ENCODE measurements around the gene TRDMT1.

TRDMT1 gene

GRCh38 chr10:17200912-17201793, at the start of gene TRDMT1:
Gene TRDMT1, minus strand, starts transcription at chr10:17201672. Its CDS starts 38 bp downstream, at chr10:17201634.
- DNase-seq, result peak; percentile 84

GRCh38 chr10:17250736-17251135, 49.3 kb upstream of the TRDMT1 start:
- no peak for DNase-seq

GRCh38 chr10:17249820-17250219, 48.3 kb upstream of the TRDMT1 start:
- no peak for DNase-seq

GRCh38 chr10:17248964-17249363, 47.5 kb upstream of the TRDMT1 start:
- DNase-seq, result no peak

DNA sequence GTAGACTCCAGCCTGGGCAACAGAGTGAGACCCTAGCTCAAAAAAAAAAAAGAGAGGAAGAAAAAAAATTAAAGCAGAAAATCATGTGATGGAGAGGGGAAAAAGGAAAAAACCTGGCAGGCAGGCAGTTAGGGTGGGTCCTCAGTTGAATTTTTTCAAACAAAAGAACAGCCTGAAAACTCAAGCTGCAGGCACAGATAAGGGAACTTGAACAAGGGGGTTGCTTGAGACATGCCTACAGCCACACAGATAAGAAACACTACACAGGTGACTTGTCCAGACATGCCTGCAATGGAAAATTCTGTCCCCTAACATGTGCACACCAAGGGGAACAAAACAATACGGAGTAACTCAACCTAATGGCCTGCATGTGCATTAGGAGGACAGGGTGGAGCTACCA, 45.7 kb upstream of the TRDMT1 start:
- no peak for DNase-seq

DNA sequence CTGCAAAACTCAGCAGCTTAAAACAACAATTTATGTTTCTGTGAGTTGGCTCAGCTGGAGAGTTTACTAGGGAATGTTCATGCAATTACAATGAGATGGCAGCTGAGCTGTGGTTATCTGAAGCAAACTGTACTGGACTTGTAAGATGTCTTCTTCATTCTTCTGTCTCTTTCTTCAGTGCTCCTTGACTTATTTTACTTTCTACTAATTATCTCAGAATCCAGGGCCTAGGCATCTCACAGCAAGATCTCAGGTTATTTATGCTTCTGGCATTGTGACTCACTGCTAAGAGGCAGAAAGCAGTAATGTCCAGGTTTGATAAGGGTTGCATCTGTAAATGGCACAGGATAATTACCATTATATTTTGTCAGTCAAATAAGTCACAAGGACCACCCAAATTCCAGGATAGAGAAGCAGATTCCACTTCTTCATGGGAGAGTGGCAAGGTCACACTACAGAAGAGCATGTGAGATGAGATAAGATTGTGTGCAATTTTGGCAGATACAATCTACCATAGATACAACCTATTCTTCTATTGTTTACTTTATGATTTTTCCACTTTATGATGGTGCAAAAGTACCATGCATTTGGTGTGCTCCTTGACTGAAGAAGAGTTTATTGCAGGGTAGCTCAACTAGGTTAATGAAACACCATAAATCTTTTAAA, 43.4 kb upstream of the TRDMT1 start:
- no peak for DNase-seq

DNA sequence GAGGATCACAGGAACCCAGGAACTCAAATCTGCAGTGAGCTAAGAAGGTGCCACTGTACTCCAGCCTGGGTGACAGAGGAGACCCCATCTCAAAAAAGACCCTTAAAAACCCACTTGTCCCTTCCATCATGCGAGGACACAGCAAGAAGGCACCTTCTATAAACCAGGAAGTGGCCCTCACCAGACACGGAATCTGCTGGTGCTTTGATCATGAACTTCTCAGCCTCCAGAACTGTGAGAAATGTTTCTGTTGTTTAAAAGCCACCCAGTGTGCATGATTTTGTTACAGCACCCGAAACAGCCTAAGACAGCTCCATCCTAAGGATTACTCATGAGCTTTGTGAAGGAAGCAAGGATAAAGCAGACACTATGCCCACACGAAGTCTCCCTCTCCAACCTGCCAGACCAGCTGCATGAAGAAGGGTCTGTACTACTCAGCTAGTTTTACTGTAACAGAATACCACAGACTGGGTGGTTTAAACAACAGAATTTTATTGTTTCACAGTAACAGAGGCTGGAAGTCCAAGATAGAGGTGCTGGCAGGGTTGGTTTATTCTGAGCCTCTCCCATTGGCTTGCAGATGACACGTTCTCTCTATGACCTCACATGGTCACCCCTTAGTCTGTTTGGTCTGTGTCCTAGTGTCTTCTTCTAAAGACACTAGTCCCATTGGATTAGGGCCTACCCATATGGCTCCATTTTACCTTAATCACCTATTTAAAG, 40.3 kb upstream of the TRDMT1 start:
- no peak for DNase-seq

DNA sequence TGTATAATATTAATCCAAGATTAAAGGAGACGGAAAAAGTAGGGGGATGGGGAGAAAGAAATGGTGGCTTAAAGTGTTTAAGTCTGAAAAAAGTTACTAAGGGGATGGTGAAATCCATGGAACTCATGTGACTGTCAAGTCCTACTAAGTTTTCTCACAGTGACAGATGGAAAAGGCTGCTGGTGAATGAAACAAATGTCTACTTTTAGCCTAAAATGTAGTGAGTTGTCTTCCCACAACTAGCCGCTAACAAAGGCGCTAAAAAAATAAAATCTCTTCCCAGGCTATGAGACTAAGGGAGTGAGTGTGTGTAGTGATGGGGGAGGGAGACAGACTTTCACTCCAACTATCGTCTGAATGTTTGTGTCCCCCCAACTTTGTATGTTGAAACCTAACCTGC, 39.1 kb upstream of the TRDMT1 start:
- no peak for DNase-seq

DNA sequence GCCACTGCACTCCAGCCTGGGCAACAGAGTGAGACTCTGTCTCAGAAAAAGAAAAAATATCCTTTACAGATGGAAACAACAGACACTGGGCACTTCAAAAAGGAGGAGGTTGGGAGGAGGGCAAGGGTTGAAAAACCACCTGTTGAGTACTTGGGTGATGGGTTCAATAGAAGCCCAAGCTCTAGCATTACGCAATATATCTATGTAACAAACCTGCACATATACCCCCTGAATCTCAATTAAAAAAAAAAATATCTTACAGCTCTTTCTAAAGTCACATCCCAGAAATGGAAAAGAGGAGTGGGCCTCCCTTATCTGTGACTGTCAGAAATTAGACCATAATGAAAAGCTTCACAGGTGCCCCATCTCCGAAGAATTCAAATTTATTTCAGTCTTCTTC, 38.6 kb upstream of the TRDMT1 start:
- DNase-seq, result no peak

DNA sequence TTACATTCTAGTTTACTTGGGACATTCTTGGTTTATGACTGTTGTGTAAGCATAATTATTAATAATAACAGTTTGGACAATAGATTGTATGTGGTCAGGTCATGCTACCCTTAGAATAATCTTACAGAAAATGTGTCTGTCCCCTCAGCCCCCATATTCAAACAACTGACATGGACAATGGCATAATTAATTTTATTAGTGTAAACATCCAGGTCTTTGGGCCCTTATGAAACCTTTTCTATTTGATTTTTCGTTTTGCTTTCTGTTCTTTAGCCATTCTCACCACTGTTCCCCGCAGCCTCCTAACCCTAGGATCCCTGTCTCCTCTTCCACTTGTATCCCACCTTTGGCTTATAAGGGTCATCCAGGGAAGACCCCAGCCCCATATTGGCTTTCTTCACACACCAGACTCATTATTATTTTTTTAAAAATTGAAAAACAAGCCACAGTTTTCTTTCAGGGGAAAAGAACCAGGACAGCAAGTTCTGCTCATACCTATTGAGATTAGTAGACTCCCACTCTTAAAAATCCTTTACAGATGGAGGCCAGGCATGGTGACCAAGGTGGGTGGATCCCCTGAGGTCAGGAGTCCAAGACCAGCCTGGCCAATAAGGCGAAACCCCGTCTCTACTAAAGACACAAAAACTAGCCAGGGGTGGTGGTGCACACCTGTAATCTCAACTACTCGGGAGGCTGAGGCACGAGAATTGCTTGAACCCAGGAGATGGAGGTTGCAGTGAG, 38.0 kb upstream of the TRDMT1 start:
- no peak for DNase-seq

DNA sequence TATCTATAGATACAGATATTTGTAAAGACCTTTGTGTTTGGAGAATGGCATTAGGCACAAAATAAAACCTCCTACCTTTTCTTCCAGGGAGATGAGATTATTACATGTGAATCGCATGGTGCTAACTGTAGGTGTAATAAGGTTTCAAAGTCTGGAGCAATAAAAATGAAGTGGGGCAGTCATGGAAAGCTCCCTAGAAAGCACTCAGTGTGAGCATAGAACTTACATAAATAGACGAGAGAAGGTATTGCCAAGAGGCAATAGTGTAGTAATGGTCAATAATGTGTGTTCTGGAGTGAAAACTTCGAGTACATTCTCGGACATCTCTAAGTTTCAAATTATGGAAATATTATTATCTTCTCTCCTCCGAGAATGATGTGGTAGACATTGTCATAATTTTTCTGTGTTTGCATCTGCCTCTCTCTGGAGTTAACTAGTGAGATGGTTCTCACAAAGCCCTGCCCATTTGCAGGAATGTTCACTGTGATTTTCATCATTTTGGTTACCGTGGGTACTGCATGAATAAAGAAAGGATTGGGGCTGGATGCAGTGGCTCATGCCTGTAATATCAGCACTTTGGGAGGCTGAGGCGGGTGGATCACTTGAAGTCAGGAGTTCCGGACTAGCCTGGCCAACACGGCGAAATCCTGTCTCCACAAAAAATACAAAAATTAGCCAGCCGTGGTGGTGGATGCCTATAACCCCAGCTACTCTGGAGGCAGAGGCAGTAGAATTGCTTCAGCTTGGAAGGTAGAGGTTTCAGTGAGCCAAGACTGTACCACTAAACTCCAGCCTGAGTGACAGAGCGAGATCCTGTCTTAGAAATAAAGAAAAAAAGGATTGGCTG, 37.2 kb upstream of the TRDMT1 start:
- DNase-seq, result peak; percentile 61

- DNase-seq, result no peak
These were observed 36.5 kb upstream of the TRDMT1 start for GRCh38 chr10:17237915-17238444.

GRCh38 chr10:17237149-17237527, 35.7 kb upstream of the TRDMT1 start:
- no peak for DNase-seq

- DNase-seq, result no peak
These were observed 35.1 kb upstream of the TRDMT1 start for GRCh38 chr10:17236468-17237148.

GRCh38 chr10:17235136-17235535, 33.7 kb upstream of the TRDMT1 start:
- no peak for DNase-seq

DNA sequence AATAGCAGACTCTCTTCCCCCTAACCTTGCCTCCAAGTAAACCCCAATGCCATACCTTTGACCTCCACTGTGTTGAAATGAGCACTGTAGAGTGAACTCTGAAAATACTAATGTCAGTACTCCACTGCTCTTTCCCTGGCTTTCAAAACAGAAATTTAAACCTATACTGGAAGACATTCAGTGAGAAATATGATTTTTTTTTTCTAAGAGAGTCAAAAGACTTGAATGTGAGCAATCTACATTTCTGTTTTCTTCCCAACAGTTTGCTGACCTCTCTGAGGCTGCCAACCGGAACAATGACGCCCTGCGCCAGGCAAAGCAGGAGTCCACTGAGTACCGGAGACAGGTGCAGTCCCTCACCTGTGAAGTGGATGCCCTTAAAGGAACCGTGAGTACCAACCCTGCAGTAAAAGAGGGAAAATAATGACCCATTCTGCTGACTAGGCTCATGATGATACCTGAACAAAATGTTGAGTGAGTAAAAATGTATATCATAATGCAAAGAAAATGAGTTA, 33.0 kb upstream of the TRDMT1 start:
- DNase-seq, result no peak

DNA sequence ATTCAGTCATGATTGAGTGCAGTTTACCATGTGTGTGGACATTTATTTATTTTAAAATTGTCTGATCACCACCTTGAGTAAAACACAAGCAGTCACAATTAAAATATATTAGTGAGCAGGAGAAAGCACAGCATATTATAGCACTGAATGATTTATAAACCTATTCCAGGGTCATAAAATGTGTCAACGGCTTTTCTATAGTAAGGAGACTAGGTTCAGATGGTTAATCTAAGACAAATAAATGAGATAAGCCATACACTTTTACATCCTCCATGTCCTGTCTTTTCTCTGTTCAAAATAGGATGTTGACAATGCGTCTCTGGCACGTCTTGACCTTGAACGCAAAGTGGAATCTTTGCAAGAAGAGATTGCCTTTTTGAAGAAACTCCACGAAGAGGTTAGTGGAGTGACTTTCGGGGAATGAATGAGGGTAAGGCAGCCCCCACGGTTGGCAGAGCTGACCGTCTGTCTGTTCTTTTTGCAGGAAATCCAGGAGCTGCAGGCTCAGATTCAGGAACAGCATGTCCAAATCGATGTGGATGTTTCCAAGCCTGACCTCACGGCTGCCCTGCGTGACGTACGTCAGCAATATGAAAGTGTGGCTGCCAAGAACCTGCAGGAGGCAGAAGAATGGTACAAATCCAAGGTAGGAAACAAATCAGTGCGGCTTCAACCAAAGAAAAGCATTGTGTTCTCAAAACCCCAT, 32.0 kb upstream of the TRDMT1 start:
- peak; percentile 51 for DNase-seq

- no peak for DNase-seq
These were observed 30.9 kb upstream of the TRDMT1 start for GRCh38 chr10:17232276-17232960.

GRCh38 chr10:17231788-17232187, 30.3 kb upstream of the TRDMT1 start:
- DNase-seq, result no peak

Measured in activated T-cell treated with anti-CD3 and anti-CD28 coated beads, Interleukin-2, amount 50 U/mL, for 1 hour (primary cell).